Keratinocyte (primary cell): ENCODE results near the gene PYGB.

ENCODE experiments used
- CTCF ChIP-seq, 3 experiments: IDR thresholded peaks in 1 of 3; conservative IDR thresholded peaks in 1 of 3; optimal IDR thresholded peaks in 1 of 3; 2 replicates in 2 of 3; 3 replicates in 1 of 3; pipeline versions ENCODE3 to v1.5.1; 2011; ENCODE audit warnings: low read length in 3 of 3, mild to moderate bottlenecking in 3 of 3, moderate library complexity in 2 of 3, control low read depth in 1 of 3, inconsistent platforms in 1 of 3; ENCODE audit not compliant: insufficient read depth in 2 of 3; ENCODE audit errors: extremely low read depth in 1 of 3
- EZH2 ChIP-seq: IDR thresholded peaks from one replicate; pipeline ENCODE4 v1.6.1; 2012; ENCODE audit warnings: inconsistent platforms, mild to moderate bottlenecking, low read length, moderate library complexity

- TF ChIP-seq CTCF (optimal IDR thresholded peaks at IDR 0.05 in 1 of 3, IDR thresholded peaks at IDR 0.05 in 1 of 3, conservative IDR thresholded peaks at IDR 0.05 in 1 of 3; ENCODE audit: extremely low read depth in 1 of 3, insufficient read depth in 2 of 3, low read length in 3 of 3) (peak in 2 of 3 experiments; percentile 4 to 5), EZH2 (no peak)
Observed at GRCh38 chr20:25299806-25300205, 51.9 kb downstream of the PYGB start.
